ENCODE measurements around the gene RAPH1. TPM values are rescaled to one million over a fixed set of nuclear protein-coding genes. Genes with fewer than 3 reads are reported as not detected.

The RAPH1 gene
- total RNA-seq, 2 donors from 2014 or later, result 0.92 to 1.0 TPM

DNA sequence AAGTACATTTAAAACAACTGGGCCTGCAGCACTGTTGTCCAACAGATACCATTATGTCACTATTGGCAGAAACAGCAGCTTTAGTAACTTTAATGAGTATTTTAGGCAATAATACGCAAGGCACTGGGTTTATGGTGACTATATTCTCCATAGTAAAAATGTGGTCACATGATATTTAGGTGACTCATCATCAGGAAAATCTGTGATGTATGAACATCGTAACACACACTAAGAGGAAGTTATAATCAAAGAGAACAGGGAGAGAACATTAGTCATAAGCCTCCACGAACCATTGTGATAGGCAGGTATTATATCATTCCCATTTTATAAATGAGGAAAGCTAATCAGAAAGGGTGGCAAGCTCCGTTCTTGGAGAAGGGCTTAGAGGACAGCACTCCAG, 36.9 kb downstream of the RAPH1 start:
- no peaks in the 10 kb centered on the region for H3K9me3 Mint-ChIP-seq
- peaks cover 6 to 7% of the 10 kb centered on the region in 2 donors for H3K27me3 Mint-ChIP-seq
- no peaks in the 10 kb centered on the region for H3K36me3 Mint-ChIP-seq
- no peaks in the 10 kb centered on the region for H3K4me1 Mint-ChIP-seq (ENCODE audit: low read depth in 2 of 2)
- H3K4me3 Mint-ChIP-seq, result no peak overlapping the region
- DNase-seq (ENCODE audit: low spot score), result no peak
- H3K27ac Mint-ChIP-seq, result no peak overlapping the region
- ATAC-seq, result no peak

DNA sequence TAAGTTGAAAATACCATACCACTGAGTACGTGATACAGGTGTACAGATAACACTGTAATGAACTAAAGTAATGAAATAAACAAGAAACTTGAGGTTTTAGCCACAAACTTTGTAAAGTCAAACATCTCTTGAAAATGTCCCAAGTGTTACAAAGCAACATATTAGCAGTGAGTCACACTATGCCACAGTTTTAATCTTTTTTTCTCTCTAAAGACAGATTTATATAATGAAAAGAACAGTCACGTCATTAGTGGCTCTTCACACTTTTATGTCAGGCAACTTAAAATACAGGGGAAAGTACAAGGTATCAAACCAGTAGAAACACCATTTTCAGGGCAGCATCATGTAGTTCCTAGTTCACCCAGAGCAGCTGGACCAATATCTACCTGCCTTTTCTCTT, 42.1 kb downstream of the RAPH1 start:
- no peaks in the 10 kb centered on the region for H3K4me1 Mint-ChIP-seq (ENCODE audit: low read depth in 2 of 2)
- no peak overlapping the region for H3K27ac Mint-ChIP-seq
- H3K9me3 Mint-ChIP-seq, result no peaks in the 10 kb centered on the region
- no peak overlapping the region for H3K4me3 Mint-ChIP-seq
- peaks cover 6 to 7% of the 10 kb centered on the region in 2 donors for H3K27me3 Mint-ChIP-seq
- no peak for DNase-seq (ENCODE audit: low spot score)
- no peaks in the 10 kb centered on the region for H3K36me3 Mint-ChIP-seq
- ATAC-seq, result peak in 1 of 2 donors; percentile 52

DNA sequence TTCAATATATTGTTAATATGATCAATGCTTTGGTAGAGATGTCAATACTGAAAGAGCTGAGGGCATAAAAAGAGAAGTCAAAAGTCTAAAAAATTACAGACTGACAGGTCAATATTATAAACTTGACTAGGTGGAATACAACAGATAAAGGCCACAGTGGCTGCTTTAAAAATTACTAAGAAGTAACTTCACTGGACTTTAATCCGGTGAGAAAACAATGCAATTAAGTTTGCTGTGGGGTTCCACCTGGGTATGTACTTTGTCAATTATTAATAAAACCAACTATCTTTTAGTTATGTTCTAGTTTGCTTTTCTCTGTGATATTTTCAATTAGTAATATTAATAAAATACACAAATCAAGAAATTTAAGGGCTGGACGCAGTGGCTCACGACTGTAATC, 44.7 kb downstream of the RAPH1 start:
- DNase-seq (ENCODE audit: low spot score), result no peak
- Mint-ChIP-seq H3K4me1 (ENCODE audit: low read depth in 2 of 2) (no peaks in the 10 kb centered on the region), H3K9me3 (no peaks in the 10 kb centered on the region), H3K4me3 (no peak overlapping the region), H3K36me3 (no peaks in the 10 kb centered on the region), H3K27ac (no peak overlapping the region), H3K27me3 (peaks cover 6 to 7% of the 10 kb centered on the region in 2 donors)
- ATAC-seq, result no peak

DNA sequence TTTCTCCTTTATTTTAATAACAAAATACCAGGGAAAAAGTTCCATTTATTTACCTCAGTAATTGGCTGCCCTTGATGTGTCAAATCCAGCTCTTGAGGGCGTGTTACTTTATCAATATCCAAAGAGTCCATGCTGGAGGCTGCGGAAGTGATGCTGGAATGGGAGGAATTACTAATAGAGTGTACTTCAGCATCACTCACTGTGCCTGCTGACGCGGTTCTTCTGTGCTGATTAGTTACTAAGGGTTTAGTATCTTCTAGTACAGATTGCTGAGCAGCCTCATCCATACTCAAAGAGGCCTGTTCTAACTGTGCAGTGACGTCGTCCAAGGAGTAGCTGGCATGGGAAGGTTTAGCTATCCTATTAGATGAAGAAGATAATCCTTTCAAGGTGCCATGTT, 45.6 kb downstream of the RAPH1 start:
- no peak for DNase-seq (ENCODE audit: low spot score)
- no peak overlapping the region for H3K27ac Mint-ChIP-seq
- peaks cover 0 to 4% of the 10 kb centered on the region in 2 donors for H3K27me3 Mint-ChIP-seq
- no peaks in the 10 kb centered on the region for H3K36me3 Mint-ChIP-seq
- ATAC-seq, result no peak
- H3K4me1 Mint-ChIP-seq (ENCODE audit: low read depth in 2 of 2), result no peaks in the 10 kb centered on the region
- no peaks in the 10 kb centered on the region for H3K9me3 Mint-ChIP-seq
- no peak overlapping the region for H3K4me3 Mint-ChIP-seq

DNA sequence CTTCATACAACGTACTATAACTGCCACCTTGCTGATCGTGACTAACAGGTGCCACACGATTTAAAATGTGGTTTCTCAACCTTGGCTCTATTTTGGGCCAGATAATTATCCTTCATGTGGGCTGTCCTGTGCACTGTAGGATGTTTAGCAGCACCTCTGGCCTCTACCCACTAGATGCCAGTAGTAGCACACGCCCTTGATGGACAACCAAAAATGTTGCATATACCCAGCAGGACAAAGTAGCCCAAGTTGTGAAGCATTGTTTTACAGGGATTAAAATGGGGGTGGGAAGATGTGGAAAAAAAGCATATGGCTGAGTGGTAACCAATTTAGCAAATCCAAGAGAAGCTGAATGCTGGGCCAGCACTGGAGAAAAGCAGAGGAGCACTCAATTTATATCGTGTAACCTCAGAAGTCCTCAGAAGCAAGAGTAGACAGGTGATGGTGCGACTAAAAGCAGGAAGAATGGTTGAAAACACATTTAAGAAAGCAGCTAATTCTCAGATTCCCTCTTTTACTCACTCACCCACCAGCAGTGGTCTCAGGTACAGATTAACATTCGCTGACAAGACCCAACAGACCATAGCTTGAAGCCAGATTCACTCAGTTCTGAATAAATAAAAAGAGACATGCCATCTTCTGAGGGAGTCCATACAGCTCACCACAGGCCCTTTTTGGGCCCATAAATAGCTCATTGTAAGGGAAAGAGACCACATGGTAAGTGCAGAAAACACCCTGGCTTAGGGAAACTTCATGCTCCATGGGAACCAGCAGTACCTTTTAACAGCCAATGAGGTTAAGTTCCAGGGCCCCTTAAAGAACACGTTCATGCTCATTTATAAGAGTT, 50.6 kb downstream of the RAPH1 start:
- H3K4me1 Mint-ChIP-seq (ENCODE audit: low read depth in 2 of 2), result no peaks in the 10 kb centered on the region
- H3K27ac Mint-ChIP-seq, result no peak overlapping the region
- no peak overlapping the region for H3K4me3 Mint-ChIP-seq
- DNase-seq (ENCODE audit: low spot score) (peak; percentile 61), ATAC-seq (peak; percentile 64 to 75)
- H3K27me3 Mint-ChIP-seq, result no peaks in the 10 kb centered on the region
- H3K9me3 Mint-ChIP-seq, result no peaks in the 10 kb centered on the region
- no peaks in the 10 kb centered on the region for H3K36me3 Mint-ChIP-seq

DNA sequence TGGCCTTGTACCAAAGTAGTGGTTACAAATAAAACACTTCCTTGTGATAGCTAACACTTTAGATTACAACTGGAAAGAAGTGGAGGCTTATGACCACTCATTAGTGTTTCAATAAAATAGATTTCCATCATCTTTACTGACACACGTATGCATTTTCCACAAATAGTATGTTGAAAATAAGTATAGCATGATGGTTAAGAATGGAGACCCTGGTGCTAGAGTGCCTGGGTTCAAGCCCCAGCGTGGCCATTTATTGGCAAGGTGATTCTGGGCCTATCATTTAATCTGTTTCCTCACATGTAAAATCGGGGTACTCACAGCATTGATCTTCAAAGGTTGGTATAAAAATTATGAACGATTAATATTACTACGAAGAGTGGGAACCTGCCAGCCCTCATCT, 54.5 kb downstream of the RAPH1 start:
- H3K4me3 Mint-ChIP-seq, result no peak overlapping the region
- no peaks in the 10 kb centered on the region for H3K4me1 Mint-ChIP-seq (ENCODE audit: low read depth in 2 of 2)
- DNase-seq (ENCODE audit: low spot score) (no peak), ATAC-seq (no peak)
- no peak overlapping the region for H3K27ac Mint-ChIP-seq
- no peaks in the 10 kb centered on the region for H3K9me3 Mint-ChIP-seq
- H3K36me3 Mint-ChIP-seq, result no peaks in the 10 kb centered on the region
- no peaks in the 10 kb centered on the region for H3K27me3 Mint-ChIP-seq

DNA sequence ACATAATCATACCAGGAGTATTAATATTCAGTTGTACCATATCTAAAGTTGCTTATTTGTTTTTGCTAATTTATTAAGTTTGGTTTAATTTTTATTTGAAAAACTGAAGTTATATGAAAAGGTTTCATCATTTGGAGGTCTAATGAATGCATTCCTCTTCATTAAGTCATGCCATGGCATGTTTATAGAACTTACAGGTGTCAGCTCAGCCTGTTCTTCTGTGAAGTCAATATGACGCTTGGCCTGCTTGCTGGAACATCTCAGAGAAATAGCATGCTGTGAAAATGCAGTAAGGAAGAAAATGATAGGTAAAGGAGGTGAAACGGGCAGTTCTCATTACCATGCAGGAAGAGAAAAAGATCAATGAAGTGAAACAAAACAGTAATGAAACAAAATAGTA, 58.2 kb downstream of the RAPH1 start:
- Mint-ChIP-seq H3K4me3 (no peak overlapping the region), H3K9me3 (no peaks in the 10 kb centered on the region), H3K27me3 (no peaks in the 10 kb centered on the region), H3K27ac (no peak overlapping the region), H3K36me3 (no peaks in the 10 kb centered on the region), H3K4me1 (ENCODE audit: low read depth in 2 of 2) (no peaks in the 10 kb centered on the region)
- no peak for ATAC-seq
- DNase-seq (ENCODE audit: low spot score), result no peak

DNA sequence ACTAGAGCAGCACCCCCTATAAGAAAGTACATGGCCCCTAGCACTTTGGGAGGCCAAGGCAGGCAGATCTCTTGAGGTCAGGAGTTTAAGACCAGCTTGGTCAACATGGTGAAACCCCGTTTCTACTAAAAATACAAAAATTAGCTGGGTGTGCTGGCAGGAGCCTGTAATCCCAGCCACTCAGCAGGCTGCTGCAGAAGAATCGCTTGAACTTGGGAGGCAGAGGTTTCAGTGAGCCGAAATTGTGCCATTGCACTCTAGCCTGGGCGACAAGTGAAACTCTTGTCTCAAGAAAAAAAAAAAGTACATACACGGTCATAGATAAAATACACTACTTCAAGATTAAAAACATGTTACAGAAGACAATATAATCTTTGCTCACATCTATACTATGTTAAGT, 63.8 kb downstream of the RAPH1 start:
- no peak for ATAC-seq
- no peak for DNase-seq (ENCODE audit: low spot score)
- Mint-ChIP-seq H3K4me1 (ENCODE audit: low read depth in 2 of 2) (no peaks in the 10 kb centered on the region), H3K4me3 (no peak overlapping the region), H3K36me3 (no peaks in the 10 kb centered on the region), H3K27me3 (peaks cover 10 to 15% of the 10 kb centered on the region in 2 donors), H3K27ac (no peak overlapping the region), H3K9me3 (no peaks in the 10 kb centered on the region)

DNA sequence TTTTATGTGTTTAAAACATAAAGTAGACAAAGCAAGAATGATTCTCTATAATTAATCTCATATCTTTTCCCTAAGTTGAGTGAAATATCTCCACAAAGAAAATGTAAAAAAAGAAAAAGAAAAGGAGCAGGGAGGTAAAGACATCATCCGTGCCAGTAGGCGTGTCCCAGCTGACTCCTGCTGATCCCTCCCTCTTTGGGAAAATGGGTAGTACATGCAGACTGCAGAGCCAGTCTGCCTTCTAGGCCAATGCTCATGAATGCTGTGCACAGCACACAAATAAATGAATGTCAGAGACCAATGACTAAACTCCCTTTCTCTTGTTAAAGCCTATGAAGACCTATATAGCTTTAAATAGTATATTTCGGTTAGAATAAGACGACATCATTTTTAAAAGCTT, 64.7 kb downstream of the RAPH1 start:
- peaks cover 10 to 19% of the 10 kb centered on the region in 2 donors for H3K27me3 Mint-ChIP-seq
- no peaks in the 10 kb centered on the region for H3K9me3 Mint-ChIP-seq
- H3K36me3 Mint-ChIP-seq, result no peaks in the 10 kb centered on the region
- no peaks in the 10 kb centered on the region for H3K4me1 Mint-ChIP-seq (ENCODE audit: low read depth in 2 of 2)
- no peak for DNase-seq (ENCODE audit: low spot score)
- no peak for ATAC-seq
- no peak overlapping the region for H3K4me3 Mint-ChIP-seq
- H3K27ac Mint-ChIP-seq, result no peak overlapping the region

DNA sequence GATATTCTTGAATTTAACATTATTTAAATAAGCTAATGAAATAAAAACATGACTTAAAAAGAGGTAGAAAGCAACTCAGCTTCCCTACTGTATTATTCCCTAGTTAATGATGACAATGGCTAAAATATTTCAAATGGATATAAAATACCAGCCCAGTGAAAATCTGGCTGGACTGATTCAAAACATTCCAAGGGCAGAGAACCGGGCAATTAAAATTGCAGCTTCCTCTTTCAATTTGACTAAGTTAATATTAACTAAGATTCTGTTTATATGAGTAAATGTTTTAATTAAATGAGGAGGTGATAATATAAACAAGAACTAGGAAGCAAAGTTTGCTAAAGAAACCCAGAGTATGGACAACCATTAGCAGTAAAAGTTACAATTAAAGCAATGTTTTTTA, 65.6 kb downstream of the RAPH1 start:
- H3K9me3 Mint-ChIP-seq, result no peaks in the 10 kb centered on the region
- H3K4me1 Mint-ChIP-seq (ENCODE audit: low read depth in 2 of 2), result no peaks in the 10 kb centered on the region
- no peak overlapping the region for H3K4me3 Mint-ChIP-seq
- no peak overlapping the region for H3K27ac Mint-ChIP-seq
- DNase-seq (ENCODE audit: low spot score) (no peak), ATAC-seq (no peak)
- H3K36me3 Mint-ChIP-seq, result no peaks in the 10 kb centered on the region
- peaks cover 14 to 25% of the 10 kb centered on the region in 2 donors for H3K27me3 Mint-ChIP-seq

DNA sequence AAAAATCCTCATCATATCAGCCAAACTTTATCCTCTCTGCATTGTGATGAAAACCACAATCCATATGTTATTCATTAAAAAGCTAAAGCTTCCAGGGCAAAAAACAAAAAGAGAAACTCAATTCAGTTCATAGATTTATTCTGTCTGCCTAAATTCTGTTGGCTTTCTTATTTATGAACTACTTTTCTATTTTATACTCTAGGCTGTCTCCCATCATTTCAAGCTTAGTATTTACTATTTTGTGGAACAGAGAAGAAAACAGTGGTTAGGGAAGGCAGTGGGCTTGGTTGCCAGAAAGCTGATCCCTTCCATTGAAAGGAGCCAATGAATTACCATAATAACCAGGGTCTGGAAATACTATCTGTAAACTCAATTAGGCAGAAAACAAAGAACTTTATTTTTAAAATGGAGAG, 71.8 kb downstream of the RAPH1 start:
- Mint-ChIP-seq H3K4me1 (ENCODE audit: low read depth in 2 of 2) (no peaks in the 10 kb centered on the region), H3K27ac (no peak overlapping the region), H3K9me3 (no peaks in the 10 kb centered on the region), H3K27me3 (peaks cover 7 to 17% of the 10 kb centered on the region in 2 donors), H3K36me3 (no peaks in the 10 kb centered on the region), H3K4me3 (no peak overlapping the region)
- ATAC-seq (no peak), DNase-seq (ENCODE audit: low spot score) (no peak)

DNA sequence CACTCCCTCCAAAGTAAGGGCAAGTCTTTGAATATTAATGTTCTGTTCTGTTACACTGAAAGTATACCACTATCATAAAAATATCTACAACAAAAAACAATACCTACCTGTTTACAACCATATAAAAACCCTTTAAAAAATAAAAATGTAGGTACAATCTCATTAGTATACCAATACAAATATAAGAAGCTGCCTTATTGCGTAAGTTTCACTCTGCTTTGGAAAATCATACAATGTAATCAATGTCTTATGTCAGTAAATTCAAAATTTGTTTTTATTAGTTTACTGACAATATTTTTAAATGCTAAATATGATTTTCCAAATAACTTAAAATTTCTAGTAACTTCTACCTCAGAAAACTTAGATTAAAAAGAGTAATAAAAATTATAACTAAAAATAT, 72.8 kb downstream of the RAPH1 start:
- DNase-seq (ENCODE audit: low spot score), result no peak
- H3K36me3 Mint-ChIP-seq, result no peaks in the 10 kb centered on the region
- no peaks in the 10 kb centered on the region for H3K4me1 Mint-ChIP-seq (ENCODE audit: low read depth in 2 of 2)
- H3K27ac Mint-ChIP-seq, result no peak overlapping the region
- peaks cover 7 to 15% of the 10 kb centered on the region in 2 donors for H3K27me3 Mint-ChIP-seq
- H3K4me3 Mint-ChIP-seq, result no peak overlapping the region
- ATAC-seq, result no peak
- H3K9me3 Mint-ChIP-seq, result no peaks in the 10 kb centered on the region

DNA sequence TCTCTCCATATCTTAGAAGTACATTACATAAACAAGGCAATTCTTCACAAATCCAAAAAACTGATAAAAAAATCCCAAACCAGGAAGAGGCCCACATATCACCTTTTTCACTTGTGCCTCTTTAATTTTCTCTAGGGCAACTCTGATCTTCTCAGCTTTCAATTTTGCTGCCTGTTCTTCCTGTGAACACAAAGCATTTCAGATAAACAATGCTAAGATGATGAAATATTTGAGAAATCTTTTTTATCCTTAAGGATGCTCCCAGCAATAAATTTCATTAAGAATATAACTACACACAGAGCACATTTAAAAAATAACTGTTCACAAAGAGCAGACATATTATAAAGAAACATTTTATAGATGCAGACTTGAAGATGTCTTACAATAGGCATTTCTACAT, 73.4 kb downstream of the RAPH1 start:
- Mint-ChIP-seq H3K4me3 (no peak overlapping the region), H3K9me3 (no peaks in the 10 kb centered on the region), H3K27me3 (peaks cover 7 to 14% of the 10 kb centered on the region in 2 donors), H3K4me1 (ENCODE audit: low read depth in 2 of 2) (no peaks in the 10 kb centered on the region), H3K27ac (no peak overlapping the region), H3K36me3 (no peaks in the 10 kb centered on the region)
- ATAC-seq, result no peak
- DNase-seq (ENCODE audit: low spot score), result no peak

DNA sequence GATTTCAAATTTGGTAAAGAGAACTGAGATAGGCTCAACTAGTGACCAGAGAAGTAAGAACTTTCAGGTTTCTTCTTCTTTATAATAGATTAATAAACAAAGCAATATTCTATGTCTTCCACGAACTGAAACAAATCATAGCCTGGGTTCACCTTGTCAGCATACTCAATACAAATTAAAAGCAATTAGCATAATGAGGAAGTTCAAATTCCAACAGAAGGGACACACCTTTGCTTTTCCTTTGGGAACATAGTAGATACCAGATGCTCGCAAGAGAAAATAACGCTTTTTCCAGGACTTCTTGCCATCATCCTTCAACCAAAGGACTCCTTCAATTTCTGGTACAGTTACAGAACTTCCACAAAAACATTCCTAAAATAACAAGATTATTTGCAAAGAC, 79.9 kb downstream of the RAPH1 start:
- Mint-ChIP-seq H3K27ac (no peak overlapping the region), H3K4me3 (no peak overlapping the region), H3K9me3 (no peaks in the 10 kb centered on the region), H3K36me3 (no peaks in the 10 kb centered on the region), H3K4me1 (ENCODE audit: low read depth in 2 of 2) (no peaks in the 10 kb centered on the region), H3K27me3 (no peaks in the 10 kb centered on the region)
- DNase-seq (ENCODE audit: low spot score) (no peak), ATAC-seq (no peak)

Measured in natural killer cell treated with Interleukin-12 subunit alpha and Interleukin-12 subunit beta and Interleukin-15 and Interleukin-18, amount 100 ng/mL, for 72 hours (primary cell).